Measurements from ENCODE around the gene MED12L. TPM values are rescaled to one million over a fixed set of nuclear protein-coding genes. Genes with fewer than 3 reads are reported as not detected.

The MED12L gene
- polyA plus RNA-seq, 3 donors, result 0.03 to 0.09 TPM; not detected in 1

GRCh38 chr3:151436675-151437446 lies 351.4 kb downstream of the MED12L start:
- 75 to 86% (median 83%) methylated on average over 8 of the region's 8 CpGs for WGBS, 3 donors
- no peak overlapping the region for H3K27ac ChIP-seq (ENCODE audit: low read depth, low read length)

- WGBS, 3 donors, result 92 to 95% (median 94%) methylated on average over 6 of the region's 6 CpGs
These were observed 352.4 kb downstream of the MED12L start for GRCh38 chr3:151437906-151438305.

GRCh38 chr3:151439652-151440125 lies 354.2 kb downstream of the MED12L start:
- no peak overlapping the region for H3K27ac ChIP-seq (ENCODE audit: low read depth, low read length)
- 25 to 39% (median 37%) methylated on average over 3 of the region's 3 CpGs for WGBS, 3 donors

More at GRCh38 chr3:151437906-151438305, 352.4 kb downstream of the MED12L start:
- H3K27ac ChIP-seq (ENCODE audit: low read depth, low read length), result no peak overlapping the region

- no peak overlapping the region for H3K27ac ChIP-seq (ENCODE audit: low read depth, low read length)
- 82 to 95% (median 92%) methylated on average over 1 of the region's 1 CpG for WGBS, 3 donors
These were observed 355.5 kb downstream of the MED12L start for GRCh38 chr3:151440940-151441339.

- no peak overlapping the region for H3K27ac ChIP-seq (ENCODE audit: low read depth, low read length)
- WGBS, 3 donors, result 79 to 87% (median 86%) methylated on average over 7 of the region's 7 CpGs
These were observed 358.1 kb downstream of the MED12L start for GRCh38 chr3:151443583-151443982.

- WGBS, 3 donors, result 52 to 79% (median 57%) methylated on average over 5 of the region's 5 CpGs
- no peak overlapping the region for H3K27ac ChIP-seq (ENCODE audit: low read depth, low read length)
These were observed 360.0 kb downstream of the MED12L start for GRCh38 chr3:151445273-151446001.

- H3K27ac ChIP-seq (ENCODE audit: low read depth, low read length), result no peak overlapping the region
- 56 to 59% (median 57%) methylated on average over 3 of the region's 3 CpGs for WGBS, 3 donors
These were observed 360.5 kb downstream of the MED12L start for GRCh38 chr3:151446002-151446340.

- no peak overlapping the region for H3K27ac ChIP-seq (ENCODE audit: low read depth, low read length)
- 0 to 44% (median 35%) methylated on average over 1 of the region's 1 CpG for WGBS, 3 donors
These were observed 366.9 kb downstream of the MED12L start for GRCh38 chr3:151452368-151452767.

GRCh38 chr3:151452841-151453240 lies 367.4 kb downstream of the MED12L start:
- no peak overlapping the region for H3K27ac ChIP-seq (ENCODE audit: low read depth, low read length)
- WGBS, 3 donors, result 48 to 67% (median 59%) methylated on average over 2 of the region's 2 CpGs

GRCh38 chr3:151456065-151456464 lies 370.6 kb downstream of the MED12L start:
- no peak overlapping the region for H3K27ac ChIP-seq (ENCODE audit: low read depth, low read length)
- WGBS, 3 donors, result 86 to 95% (median 95%) methylated on average over 3 of the region's 3 CpGs

- WGBS, 3 donors, result 35 to 60% (median 54%) methylated on average over 3 of the region's 3 CpGs
- H3K27ac ChIP-seq (ENCODE audit: low read depth, low read length), result no peak overlapping the region
These were observed 373.9 kb downstream of the MED12L start for GRCh38 chr3:151459358-151459757.

GRCh38 chr3:151460228-151460627 lies 374.8 kb downstream of the MED12L start:
- WGBS, 3 donors, result 32 to 46% (median 33%) methylated on average over 2 of the region's 2 CpGs
- H3K27ac ChIP-seq (ENCODE audit: low read depth, low read length), result no peak overlapping the region

GRCh38 chr3:151460774-151461450 lies 375.4 kb downstream of the MED12L start, which contains the start of gene IGSF10:
Gene IGSF10 (minus strand): TSS chr3:151461061. CDS start chr3:151458709, 2,352 bp downstream.
- H3K27ac ChIP-seq (ENCODE audit: low read depth, low read length), result no peak within 1 kb of the TSS

GRCh38 chr3:151462278-151462780 lies 376.9 kb downstream of the MED12L start:
- H3K27ac ChIP-seq (ENCODE audit: low read depth, low read length), result no peak overlapping the region
- 89 to 93% (median 93%) methylated on average over 6 of the region's 6 CpGs for WGBS, 3 donors

More at GRCh38 chr3:151460774-151461450, 375.4 kb downstream of the MED12L start, which contains the start of gene IGSF10:
- WGBS, 3 donors, result 7 to 25% (median 10%) methylated on average over 38 to 40 of the region's 40 CpGs

- no peak overlapping the region for H3K27ac ChIP-seq (ENCODE audit: low read depth, low read length)
- WGBS, 3 donors, result 77 to 84% (median 82%) methylated on average over 1 of the region's 1 CpG
These were observed 377.5 kb downstream of the MED12L start for GRCh38 chr3:151462991-151463390.

- H3K27ac ChIP-seq (ENCODE audit: low read depth, low read length), result no peak overlapping the region
- WGBS, 3 donors, result 81 to 87% (median 85%) methylated on average over 1 of the region's 1 CpG
These were observed 381.6 kb downstream of the MED12L start for GRCh38 chr3:151467069-151467468.

GRCh38 chr3:151468284-151468917 lies 382.9 kb downstream of the MED12L start:
- WGBS, 3 donors, result 42 to 61% (median 61%) methylated on average over 9 of the region's 9 CpGs
- H3K27ac ChIP-seq (ENCODE audit: low read depth, low read length), result no peak overlapping the region

- H3K27ac ChIP-seq (ENCODE audit: low read depth, low read length), result no peak overlapping the region
- WGBS, 3 donors, result 59 to 87% (median 66%) methylated on average over 7 of the region's 7 CpGs
These were observed 391.0 kb downstream of the MED12L start for GRCh38 chr3:151476344-151477018.
